IMR-90 (cell line): ENCODE data around the gene CKLF. TPM values are rescaled to one million over a fixed set of nuclear protein-coding genes. Genes with fewer than 3 reads are reported as not detected.

Experiments
- ATAC-seq: fragments of 200-7000 bp; cut with Tn5 transposase; 2 replicates; pipeline ENCODE4 v1.9.1; 2020; ENCODE audit warnings: low read depth, mild to moderate bottlenecking, moderate library complexity
- BruUV-seq: library from RNA; stranded (reverse); fragments of 400-500 nt; replicated peaks from 2 replicates; lab custom pipeline; 2021; lab: Mats Ljungman, UMichigan
- CTCF ChIA-PET: fragments of 300-600 bp; formaldehyde crosslinking; extraction: SDS; loops from one replicate; lab custom pipeline; 2021; ENCODE audit warnings: antibody characterized with exemption; lab: Yijun Ruan, JAX
- POLR2A ChIA-PET: fragments of 300-600 bp; sonication (Branson Sonifier 250); formaldehyde crosslinking; loops from one replicate; lab custom pipeline; 2022; ENCODE audit warnings: antibody characterized with exemption; ENCODE audit not compliant: unreplicated experiment; lab: Charles Lee
- DNase-seq: peaks from one replicate; pipeline ENCODE4 v3.0.0; 2013
- H2AFZ ChIP-seq: replicated peaks from 2 replicates; pipeline ENCODE3; 2013; ENCODE audit warnings: low read length, mild to moderate bottlenecking; ENCODE audit not compliant: poor library complexity
- H2AK5ac ChIP-seq: 2 replicates; pipeline ENCODE4 v1.6.1; 2013; ENCODE audit warnings: low read depth, low read length, inconsistent platforms
- H2AK9ac ChIP-seq: replicated peaks from 2 replicates; pipeline ENCODE3; 2013; ENCODE audit warnings: mild to moderate bottlenecking, low read depth, low read length, moderate library complexity; ENCODE audit not compliant: poor library complexity
- H2BK120ac ChIP-seq: 2 replicates; pipeline ENCODE4 v1.6.1; 2013; ENCODE audit warnings: low read depth, low read length, inconsistent platforms
- H2BK15ac ChIP-seq: 3 replicates; pipeline ENCODE4 v1.6.1; 2013; ENCODE audit warnings: low read depth, low read length, inconsistent platforms
- H2BK20ac ChIP-seq: 2 replicates; pipeline ENCODE4 v1.6.1; 2013; ENCODE audit warnings: low read depth, mild to moderate bottlenecking, inconsistent platforms, low read length, moderate library complexity
- H2BK5ac ChIP-seq: 2 replicates; pipeline ENCODE4 v1.6.1; 2013; ENCODE audit warnings: mild to moderate bottlenecking, low read depth, low read length, inconsistent platforms; ENCODE audit not compliant: poor library complexity, severe bottlenecking
- H3K14ac ChIP-seq: replicated peaks from 2 replicates; pipeline ENCODE4 v1.6.1; 2013; ENCODE audit warnings: low read depth, low read length, inconsistent platforms
- H3K18ac ChIP-seq: 2 replicates; pipeline ENCODE4 v1.6.1; 2013; ENCODE audit warnings: low read depth, low read length, control low read depth
- H3K23ac ChIP-seq: 2 replicates; pipeline ENCODE4 v1.6.1; 2013; ENCODE audit warnings: low read depth, low read length, inconsistent platforms
- H3K27ac ChIP-seq: 2 replicates; pipeline ENCODE4 v1.5.1; 2013; ENCODE audit warnings: mild to moderate bottlenecking, control low read depth, low read length; ENCODE audit not compliant: insufficient read depth
- H3K27me3 ChIP-seq: 2 replicates; pipeline ENCODE4 v1.6.1; 2013; ENCODE audit warnings: low read length; ENCODE audit not compliant: control insufficient read depth, insufficient read depth
- H3K36me3 ChIP-seq: 2 replicates; pipeline ENCODE4 v1.6.1; 2013; ENCODE audit warnings: low read length, mixed read lengths; ENCODE audit not compliant: control insufficient read depth, insufficient read depth
- H3K4ac ChIP-seq: 2 replicates; pipeline ENCODE4 v1.6.1; 2013; ENCODE audit warnings: low read depth, low read length, inconsistent platforms
- H3K4me1 ChIP-seq: 2 replicates; pipeline ENCODE4 v1.6.1; 2013; ENCODE audit warnings: low read length, mixed read lengths; ENCODE audit not compliant: control insufficient read depth, insufficient read depth
- H3K4me2 ChIP-seq: 2 replicates; pipeline ENCODE4 v1.6.1; 2013; ENCODE audit warnings: low read depth, mild to moderate bottlenecking, control low read depth, low read length, moderate library complexity
- H3K4me3 ChIP-seq: 2 replicates; pipeline ENCODE4 v1.5.1; 2013; ENCODE audit warnings: low read depth, mild to moderate bottlenecking, control low read depth, low read length, moderate library complexity; ENCODE audit not compliant: insufficient read depth
- H3K56ac ChIP-seq: 2 replicates; pipeline ENCODE4 v1.6.1; 2013; ENCODE audit warnings: low read length, inconsistent platforms; ENCODE audit not compliant: insufficient read depth; ENCODE audit errors: extremely low read depth
- H3K79me1 ChIP-seq, 2 experiments: 2 replicates each; pipeline ENCODE4 v1.6.1; 2013; ENCODE audit warnings: low read length in 2 of 2, inconsistent platforms in 1 of 2, low read depth in 1 of 2
- H3K9ac ChIP-seq: 2 replicates; pipeline ENCODE4 v1.6.1; 2013; ENCODE audit warnings: low read depth, low read length, control low read depth
- H3K9me1 ChIP-seq: 2 replicates; pipeline ENCODE4 v1.6.1; 2013; ENCODE audit warnings: low read length, inconsistent platforms; ENCODE audit not compliant: insufficient read depth
- H3K9me3 ChIP-seq: 2 replicates; pipeline ENCODE4 v1.6.1; 2013; ENCODE audit warnings: low read length; ENCODE audit not compliant: control insufficient read depth, insufficient read depth
- H4K20me1 ChIP-seq: 2 replicates; pipeline ENCODE4 v1.6.1; 2013; ENCODE audit warnings: low read length, inconsistent platforms; ENCODE audit not compliant: insufficient read depth
- H4K5ac ChIP-seq: 2 replicates; pipeline ENCODE4 v1.6.1; 2013; ENCODE audit warnings: mild to moderate bottlenecking, low read depth, low read length, control low read depth
- H4K8ac ChIP-seq, 2 experiments: 2 replicates each; pipeline ENCODE4 v1.6.1; 2013; ENCODE audit warnings: low read depth in 2 of 2, low read length in 2 of 2, control low read depth in 1 of 2, inconsistent platforms in 1 of 2
- H4K91ac ChIP-seq: 2 replicates; pipeline ENCODE4 v1.6.1; 2013; ENCODE audit warnings: low read depth, low read length, inconsistent platforms; ENCODE audit not compliant: insufficient read depth
- BHLHE40 ChIP-seq: fragments of 150-350 bp; IDR thresholded peaks from 2 replicates; pipeline ENCODE4 v1.6.1; 2016; ENCODE audit warnings: mild to moderate bottlenecking, low read depth, low read length
- CEBPB ChIP-seq: IDR thresholded peaks from 2 replicates; pipeline ENCODE4 v1.6.1; 2012; ENCODE audit warnings: low read depth, low read length, improper control_type of control experiment
- CTCF ChIP-seq: conservative IDR thresholded peaks from 2 replicates; pipeline ENCODE4 v1.5.1; 2012; ENCODE audit warnings: mild to moderate bottlenecking, low read depth, low read length, improper control_type of control experiment
- RAD21 ChIP-seq: IDR thresholded peaks from 2 replicates; pipeline ENCODE4 v1.6.1; 2012; ENCODE audit warnings: low read length, improper control_type of control experiment
- RCOR1 ChIP-seq: IDR thresholded peaks from 2 replicates; pipeline ENCODE4 v1.6.1; 2012; ENCODE audit warnings: mild to moderate bottlenecking, low read length, improper control_type of control experiment; ENCODE audit not compliant: insufficient replicate concordance
- SMC3 ChIP-seq: fragments of 150-350 bp; IDR thresholded peaks from 2 replicates; pipeline ENCODE4 v1.6.1; 2016; ENCODE audit warnings: low read depth, mild to moderate bottlenecking, antibody characterized with exemption, low read length, moderate library complexity
- WGBS, 2 experiments: methylation state at CpG; one replicate each; pipeline versions ENCODE4 v1.1.5 to v1.1.7; 2013; ENCODE audit warnings: missing lambda C conversion rate in 2 of 2; ENCODE audit not compliant: insufficient read length in 1 of 2; ENCODE audit errors: extremely low coverage in 2 of 2; 5-methylcytosine and 5-hydroxymethylcytosine counted together
- dilution Hi-C: fragments of 300-500 bp; cut with HindIII; formaldehyde crosslinking; loops from one replicate; pipeline ENCODE4 v1.14.3; 2018; ENCODE audit warnings: low sequenced_read_pairs; ENCODE audit not compliant: unreplicated experiment
- in situ Hi-C: fragments of 300-500 bp; cut with MboI; formaldehyde crosslinking; loops from 3 replicates; pipeline ENCODE4 v1.14.3; 2019; ENCODE audit warnings: low sequenced_read_pairs, inconsistent platforms, mixed read lengths
- intact Hi-C: fragments of 100-400 bp; cut with micrococcal nuclease; formaldehyde crosslinking; loops from 2 replicates; pipeline ENCODE4 v1.10.0; 2022
- polyA plus RNA-seq, 3 experiments: library from polyadenylated mRNA; depleted of rRNA; stranded (reverse); fragments of >200 nt; gene quantifications; 2 replicates each; pipeline ENCODE4 v1.2.3, GENCODE V29; 2012; ENCODE audit warnings: low replicate concordance in 1 of 3
- total RNA-seq: library from RNA; depleted of rRNA; stranded (reverse); fragments of >200 nt; gene quantifications from 2 replicates; pipeline ENCODE4 v1.2.3, GENCODE V29; 2012

Gene CKLF
- total and polyA plus RNA-seq, 2 of the 4 experiments (the other 2 are of a cell fraction) = 60.8 to 92.2 TPM

- no peak overlapping the region for H2AFZ ChIP-seq
- H3K18ac ChIP-seq = no peak overlapping the region
- H2BK15ac ChIP-seq = no peak overlapping the region; the same call in 2 of the 3 replicates
- no peak overlapping the region for H3K4me2 ChIP-seq
- no TSS peak for BruUV-seq
- H2BK5ac ChIP-seq = no peak overlapping the region
- DNase-seq (peak; percentile 18), ATAC-seq (peak; percentile 63; the same call in 1 of the 2 replicates)
- in situ Hi-C loops = no loop called here
- H2BK120ac ChIP-seq = no peak overlapping the region
- 90% methylated on average over 2 of the region's 8 CpGs; no CpG with 5 or more reads in 1 of the 2 experiments for WGBS, 2 experiments
- H3K9me3 ChIP-seq = peaks cover 5% of the 10 kb centered on the region
- no peak overlapping the region for H3K23ac ChIP-seq
- no peak overlapping the region for H2BK20ac ChIP-seq
- H2AK9ac ChIP-seq = peak overlapping the region; percentile 7
- dilution Hi-C loops = no loop called here
- H3K4me3 ChIP-seq = no peak overlapping the region
- H3K27ac ChIP-seq = no peak overlapping the region
- no peaks in the 10 kb centered on the region for H3K79me1 ChIP-seq
- H3K27me3 ChIP-seq = peaks cover 24% of the 10 kb centered on the region
- TF ChIP-seq RAD21 = peak; percentile 57
- TF ChIP-seq CTCF = peak; percentile 51
- no peak for TF ChIP-seq RCOR1
- no peak for TF ChIP-seq CEBPB
- peak; percentile 44 for TF ChIP-seq SMC3
- no peak for TF ChIP-seq BHLHE40
- CTCF ChIA-PET = interaction anchor here (0.5 to 0.7 kb wide), 3 partner anchors 73 to 271 kb away, joined by 3 read pairs; no protein-coding TSS in a partner anchor
- H3K14ac ChIP-seq = no peak overlapping the region
- no peak overlapping the region for H3K9ac ChIP-seq
- H4K91ac ChIP-seq = no peak overlapping the region
- POLR2A ChIA-PET = no interaction called here
- H4K20me1 ChIP-seq = no peaks in the 10 kb centered on the region
- H3K56ac ChIP-seq = no peak overlapping the region
- H3K4ac ChIP-seq = no peak overlapping the region
- H3K36me3 ChIP-seq = no peaks in the 10 kb centered on the region
- H3K4me1 ChIP-seq = no peaks in the 10 kb centered on the region
- H4K8ac ChIP-seq = no peak overlapping the region
- no peak overlapping the region for H2AK5ac ChIP-seq
- intact Hi-C loops = loop anchor here (5.0 kb wide), 2 partner anchors 112 to 182 kb away; no protein-coding TSS in a partner anchor
- H4K5ac ChIP-seq = no peak overlapping the region
- H3K9me1 ChIP-seq = no peaks in the 10 kb centered on the region
Observed at GRCh38 chr16:66588981-66589713, 36.8 kb downstream of the CKLF start.
